Uterus (tissue), 2 donors: Measurements from ENCODE around the gene METTL25.

ENCODE experiments used
- POLR2A ChIP-seq, 2 donors: fragments of 450-650 bp; IDR thresholded peaks; one replicate each; pipeline ENCODE4 v1.6.1; 2016; ENCODE audit warnings: antibody characterized with exemption in 2 of 2, mild to moderate bottlenecking in 1 of 2, moderate library complexity in 1 of 2
- TF ChIP-seq, protein P1 (sequence below), 4 experiments: fragments of 200-600 bp in 2 of 4; fragments of 450-650 bp in 2 of 4; sonication (generic) in 2 of 4; IDR thresholded peaks; one replicate each; pipeline ENCODE4 v1.5.1; 2016 to 2019; ENCODE audit warnings: antibody characterized with exemption in 4 of 4, mild to moderate bottlenecking in 2 of 4, moderate library complexity in 1 of 4

- no peak for TF ChIP-seq POLR2A (IDR thresholded peaks at IDR 0.05)
- TF ChIP-seq, protein P1, sequence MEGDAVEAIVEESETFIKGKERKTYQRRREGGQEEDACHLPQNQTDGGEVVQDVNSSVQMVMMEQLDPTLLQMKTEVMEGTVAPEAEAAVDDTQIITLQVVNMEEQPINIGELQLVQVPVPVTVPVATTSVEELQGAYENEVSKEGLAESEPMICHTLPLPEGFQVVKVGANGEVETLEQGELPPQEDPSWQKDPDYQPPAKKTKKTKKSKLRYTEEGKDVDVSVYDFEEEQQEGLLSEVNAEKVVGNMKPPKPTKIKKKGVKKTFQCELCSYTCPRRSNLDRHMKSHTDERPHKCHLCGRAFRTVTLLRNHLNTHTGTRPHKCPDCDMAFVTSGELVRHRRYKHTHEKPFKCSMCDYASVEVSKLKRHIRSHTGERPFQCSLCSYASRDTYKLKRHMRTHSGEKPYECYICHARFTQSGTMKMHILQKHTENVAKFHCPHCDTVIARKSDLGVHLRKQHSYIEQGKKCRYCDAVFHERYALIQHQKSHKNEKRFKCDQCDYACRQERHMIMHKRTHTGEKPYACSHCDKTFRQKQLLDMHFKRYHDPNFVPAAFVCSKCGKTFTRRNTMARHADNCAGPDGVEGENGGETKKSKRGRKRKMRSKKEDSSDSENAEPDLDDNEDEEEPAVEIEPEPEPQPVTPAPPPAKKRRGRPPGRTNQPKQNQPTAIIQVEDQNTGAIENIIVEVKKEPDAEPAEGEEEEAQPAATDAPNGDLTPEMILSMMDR (IDR thresholded peaks at IDR 0.05) = no peak
Measured at GRCh38 chr12:82415402-82415801, 57.1 kb downstream of the METTL25 start.
